Astrocyte of the cerebellum (primary cell): Measurements from ENCODE around the gene FCMR.

Experiments
- DNase-seq: peaks from one replicate; pipeline ENCODE4 v3.0.0-alpha.2; 2011; ENCODE audit warnings: low read depth
- H3K4me3 ChIP-seq: 2 replicates; pipeline ENCODE4 v1.5.1; 2011; ENCODE audit warnings: mild to moderate bottlenecking, low read depth, low read length, moderate library complexity
- CTCF ChIP-seq: IDR thresholded peaks from 2 replicates; pipeline ENCODE4 v1.5.1; 2012; ENCODE audit warnings: low read length, low read depth, moderate library complexity, mild to moderate bottlenecking; ENCODE audit errors: missing control alignments
- in situ Hi-C: cut with HindIII; loops from 2 replicates; pipeline ENCODE4 v1.10.0; 2017; ENCODE audit warnings: low sequenced_read_pairs

The FCMR gene

GRCh38 chr1:206893380-206893779, 28.4 kb downstream of the FCMR start:
- no peak for DNase-seq
- no peak for TF ChIP-seq CTCF
- no peak overlapping the region for H3K4me3 ChIP-seq
- in situ Hi-C loops: no loop called here

GRCh38 chr1:206892351-206892984, 29.3 kb downstream of the FCMR start:
- in situ Hi-C loops: no loop called here
- H3K4me3 ChIP-seq: no peak overlapping the region
- no peak for TF ChIP-seq CTCF
- DNase-seq: no peak

GRCh38 chr1:206891412-206891811, 30.3 kb downstream of the FCMR start:
- H3K4me3 ChIP-seq: no peak overlapping the region
- TF ChIP-seq CTCF: no peak
- in situ Hi-C loops: no loop called here
- no peak for DNase-seq

- no peak for DNase-seq
- H3K4me3 ChIP-seq: no peak overlapping the region
- TF ChIP-seq CTCF: no peak
- in situ Hi-C loops: no loop called here
Measured at GRCh38 chr1:206890125-206891060, 31.3 kb downstream of the FCMR start.

GRCh38 chr1:206887701-206888100, 34.0 kb downstream of the FCMR start:
- DNase-seq: no peak
- TF ChIP-seq CTCF: no peak
- in situ Hi-C loops: no loop called here
- H3K4me3 ChIP-seq: no peak overlapping the region

GRCh38 chr1:206886831-206887230, 34.9 kb downstream of the FCMR start:
- in situ Hi-C loops: no loop called here
- no peak for TF ChIP-seq CTCF
- no peak overlapping the region for H3K4me3 ChIP-seq
- no peak for DNase-seq
